ENCODE measurements around the gene SPRYD3.

The SPRYD3 gene

DNA sequence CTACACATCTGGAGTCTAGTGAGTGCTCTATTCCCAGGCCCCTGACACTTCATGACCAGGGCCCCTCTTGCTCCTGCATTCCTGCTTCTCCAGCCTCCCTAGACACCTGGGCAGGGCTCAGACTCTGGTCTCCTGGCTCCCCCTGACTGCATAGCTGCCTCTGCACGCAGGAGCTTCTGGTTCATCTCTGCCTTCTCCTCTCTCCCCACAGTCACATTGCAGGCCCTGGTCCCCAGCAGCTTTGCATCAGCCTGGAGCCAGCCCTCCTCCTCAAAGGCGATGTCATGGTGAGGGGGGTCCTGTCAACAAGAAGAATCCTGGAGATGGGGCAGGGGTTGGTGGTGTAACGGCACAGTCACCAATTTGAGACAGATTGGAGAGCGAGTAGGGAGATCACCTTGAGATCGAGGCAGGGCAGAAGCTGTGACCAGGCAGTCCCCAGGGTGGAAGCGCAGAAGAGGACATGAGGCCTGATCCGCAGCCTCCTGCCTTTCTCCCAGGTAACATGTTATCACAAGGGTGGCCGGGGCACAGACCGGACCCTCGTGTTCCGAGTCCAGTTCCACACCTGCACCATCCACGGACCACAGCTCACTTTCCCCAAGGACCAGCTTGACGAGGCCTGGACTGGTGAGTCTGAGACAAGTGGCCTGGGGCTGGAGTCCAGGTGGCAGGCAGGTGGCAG, 21.2 kb downstream of the SPRYD3 start:
- in situ Hi-C loops (cut with HindIII; ENCODE audit: low pct_ligation_motif_present, low sequenced_read_pairs) = no loop called here
- TF ChIP-seq, protein P1, sequence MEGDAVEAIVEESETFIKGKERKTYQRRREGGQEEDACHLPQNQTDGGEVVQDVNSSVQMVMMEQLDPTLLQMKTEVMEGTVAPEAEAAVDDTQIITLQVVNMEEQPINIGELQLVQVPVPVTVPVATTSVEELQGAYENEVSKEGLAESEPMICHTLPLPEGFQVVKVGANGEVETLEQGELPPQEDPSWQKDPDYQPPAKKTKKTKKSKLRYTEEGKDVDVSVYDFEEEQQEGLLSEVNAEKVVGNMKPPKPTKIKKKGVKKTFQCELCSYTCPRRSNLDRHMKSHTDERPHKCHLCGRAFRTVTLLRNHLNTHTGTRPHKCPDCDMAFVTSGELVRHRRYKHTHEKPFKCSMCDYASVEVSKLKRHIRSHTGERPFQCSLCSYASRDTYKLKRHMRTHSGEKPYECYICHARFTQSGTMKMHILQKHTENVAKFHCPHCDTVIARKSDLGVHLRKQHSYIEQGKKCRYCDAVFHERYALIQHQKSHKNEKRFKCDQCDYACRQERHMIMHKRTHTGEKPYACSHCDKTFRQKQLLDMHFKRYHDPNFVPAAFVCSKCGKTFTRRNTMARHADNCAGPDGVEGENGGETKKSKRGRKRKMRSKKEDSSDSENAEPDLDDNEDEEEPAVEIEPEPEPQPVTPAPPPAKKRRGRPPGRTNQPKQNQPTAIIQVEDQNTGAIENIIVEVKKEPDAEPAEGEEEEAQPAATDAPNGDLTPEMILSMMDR (IDR thresholded peaks at IDR 0.05; ENCODE audit: low read depth, low read length, missing control alignments) = no peak
- peaks cover 67% of the 10 kb centered on the region for H3K36me3 ChIP-seq (replicated peaks)
- no peak overlapping the region for H3K27ac ChIP-seq
- H3K4me3 ChIP-seq (ENCODE audit: low read depth, low read length) = no peak overlapping the region
- H3K27me3 ChIP-seq (replicated peaks) = no peaks in the 10 kb centered on the region
- DNase-seq = no peak

DNA sequence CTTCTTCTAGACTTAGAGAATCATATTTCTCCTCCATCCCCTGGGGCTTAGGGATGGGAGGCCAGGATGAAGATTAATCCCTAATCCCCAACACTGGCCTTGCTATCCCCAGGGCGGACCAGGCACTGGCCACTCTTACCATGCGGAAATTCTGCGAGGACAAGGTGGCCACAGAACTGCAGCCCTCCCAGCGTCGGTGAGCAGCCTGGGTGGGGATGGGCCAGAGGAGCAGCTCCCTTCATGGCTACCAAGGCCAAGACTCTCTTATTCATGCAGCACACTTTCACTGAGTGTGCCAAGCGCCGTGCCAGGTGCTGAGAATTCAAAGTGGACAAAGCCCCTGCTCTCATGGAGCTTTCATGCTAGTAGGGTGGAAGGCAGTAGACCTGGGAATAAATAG, 22.3 kb downstream of the SPRYD3 start:
- Histone ChIP-seq H3K4me3 (ENCODE audit: low read depth, low read length) (no peak overlapping the region), H3K36me3 (replicated peaks) (peaks cover 57% of the 10 kb centered on the region), H3K27ac (no peak overlapping the region), H3K27me3 (replicated peaks) (no peaks in the 10 kb centered on the region)
- TF ChIP-seq, protein P1 (IDR thresholded peaks at IDR 0.05; ENCODE audit: low read depth, low read length, missing control alignments) = no peak
- no peak for DNase-seq
- in situ Hi-C loops (cut with HindIII; ENCODE audit: low pct_ligation_motif_present, low sequenced_read_pairs) = no loop called here

DNA sequence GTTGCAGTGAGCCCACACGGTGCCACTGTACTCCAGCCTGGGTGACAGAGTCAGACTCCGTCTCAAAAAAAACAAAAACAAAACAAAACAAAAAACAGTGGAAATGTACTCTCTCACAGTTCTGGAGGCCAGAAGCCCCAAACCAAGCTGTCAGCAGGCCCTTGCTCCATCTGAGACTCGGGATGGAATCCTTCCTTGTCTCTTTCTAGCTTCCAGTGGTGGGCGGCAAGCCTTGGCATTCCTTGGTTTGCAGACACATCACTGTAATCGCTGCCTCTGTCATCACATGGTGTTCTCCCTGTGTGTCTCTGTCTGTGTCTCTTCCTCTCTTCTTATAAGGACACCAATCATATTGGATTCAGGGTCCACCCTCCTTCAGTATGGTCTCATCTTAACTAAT, 22.9 kb downstream of the SPRYD3 start:
- H3K36me3 ChIP-seq (replicated peaks) = peaks cover 53% of the 10 kb centered on the region
- H3K27ac ChIP-seq = no peak overlapping the region
- no peak for DNase-seq
- TF ChIP-seq, protein P1 (IDR thresholded peaks at IDR 0.05; ENCODE audit: low read depth, low read length, missing control alignments) = no peak
- no peak overlapping the region for H3K4me3 ChIP-seq (ENCODE audit: low read depth, low read length)
- in situ Hi-C loops (cut with HindIII; ENCODE audit: low pct_ligation_motif_present, low sequenced_read_pairs) = no loop called here
- H3K27me3 ChIP-seq (replicated peaks) = no peaks in the 10 kb centered on the region

DNA sequence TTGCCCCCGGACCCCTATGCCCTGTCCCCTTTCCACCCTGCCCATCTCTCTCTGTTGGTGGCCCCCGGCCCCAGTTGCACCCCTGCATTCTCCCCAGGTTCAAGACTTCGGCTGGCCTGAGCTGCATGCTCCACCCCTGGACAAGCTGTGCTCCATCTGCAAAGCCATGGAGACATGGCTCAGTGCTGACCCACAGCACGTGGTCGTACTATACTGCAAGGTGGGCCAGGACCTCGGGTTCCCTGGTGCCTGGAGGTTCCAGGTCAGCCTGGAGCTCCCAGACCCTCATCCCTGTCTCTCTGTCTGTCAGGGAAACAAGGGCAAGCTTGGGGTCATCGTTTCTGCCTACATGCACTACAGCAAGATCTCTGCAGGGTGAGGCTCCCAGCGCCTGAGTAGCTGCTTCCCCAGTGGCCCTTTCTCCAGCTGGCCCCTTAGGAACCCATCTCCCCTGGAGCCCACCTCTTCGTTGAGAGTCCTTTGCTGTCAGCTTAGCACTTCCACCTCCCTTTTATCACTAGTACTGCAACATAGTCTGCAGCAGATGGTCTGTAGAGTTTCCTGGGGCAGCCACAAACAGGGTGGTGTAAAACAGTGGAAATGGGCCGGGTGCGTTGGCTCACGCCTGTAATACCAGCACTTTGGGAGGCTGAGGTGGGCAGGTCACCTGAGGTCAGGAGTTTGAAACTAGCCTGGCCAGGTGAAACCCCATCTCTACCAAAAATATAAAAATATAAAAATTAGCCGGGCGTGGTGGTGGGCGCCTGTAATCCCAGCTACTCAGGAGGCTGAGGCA, 23.5 kb downstream of the SPRYD3 start:
- Histone ChIP-seq H3K36me3 (replicated peaks) (peaks cover 51% of the 10 kb centered on the region), H3K27me3 (replicated peaks) (no peaks in the 10 kb centered on the region), H3K27ac (no peak overlapping the region), H3K4me3 (ENCODE audit: low read depth, low read length) (no peak overlapping the region)
- TF ChIP-seq, protein P1 (IDR thresholded peaks at IDR 0.05; ENCODE audit: low read depth, low read length, missing control alignments) = no peak
- no peak for DNase-seq
- in situ Hi-C loops (cut with HindIII; ENCODE audit: low pct_ligation_motif_present, low sequenced_read_pairs) = no loop called here

DNA sequence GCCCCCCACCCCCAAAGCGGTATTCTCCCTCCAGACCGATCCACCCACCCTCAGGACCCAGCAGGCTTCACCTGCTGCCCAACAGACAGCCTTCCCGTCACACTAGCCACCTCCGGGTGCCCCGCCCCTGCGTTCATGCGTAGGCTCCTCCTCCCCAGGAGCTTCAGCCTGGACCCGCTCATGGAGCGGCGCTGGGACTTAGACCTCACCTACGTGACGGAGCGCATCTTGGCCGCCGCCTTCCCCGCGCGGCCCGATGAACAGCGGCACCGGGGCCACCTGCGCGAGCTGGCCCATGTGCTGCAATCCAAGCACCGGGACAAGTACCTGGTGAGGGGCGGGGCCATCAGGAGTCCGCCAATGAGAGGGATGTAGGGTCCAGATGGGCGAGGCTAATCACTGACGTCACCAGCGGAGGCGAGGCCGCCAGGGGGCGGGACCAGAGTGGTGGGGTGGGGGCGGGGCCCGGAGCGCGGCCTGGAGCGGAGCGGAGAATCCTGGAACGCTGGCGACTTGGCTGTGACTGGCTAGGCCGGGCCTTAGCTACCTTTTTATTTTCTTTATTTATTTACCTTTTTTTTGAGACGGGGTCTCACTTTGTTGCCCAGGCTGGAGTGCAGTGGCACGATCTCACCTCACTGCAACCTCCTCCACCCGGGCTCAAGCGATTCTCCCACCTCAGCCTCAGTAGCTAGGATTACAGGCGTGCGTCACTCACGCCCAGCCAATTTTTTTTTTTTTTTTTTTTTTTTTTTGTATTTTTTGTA, 24.9 kb downstream of the SPRYD3 start:
- Histone ChIP-seq H3K27me3 (replicated peaks) (no peaks in the 10 kb centered on the region), H3K27ac (no peak overlapping the region), H3K36me3 (replicated peaks) (peaks cover 39% of the 10 kb centered on the region), H3K4me3 (ENCODE audit: low read depth, low read length) (peak overlapping the region; percentile 67)
- in situ Hi-C loops (cut with HindIII; ENCODE audit: low pct_ligation_motif_present, low sequenced_read_pairs) = no loop called here
- TF ChIP-seq, protein P1 (IDR thresholded peaks at IDR 0.05; ENCODE audit: low read depth, low read length, missing control alignments) = no peak
- DNase-seq = peak; percentile 68
